HG03135 (cell line): ENCODE measurements around the gene PHF12.
"Not testable (repeated sequence)": the region's sequence is repeated elsewhere in the genome, so short reads cannot be mapped to it uniquely, and the experiment has no call there.

Experiments used
- ATAC-seq: cut with Tn5 transposase; IDR thresholded peaks from one replicate; pipeline ENCODE4 v1.9.1; 2021; ENCODE audit warnings: mild to moderate bottlenecking, moderate library complexity; ENCODE audit not compliant: unreplicated experiment

Gene PHF12

GRCh38 chr17:28888832-28889231 is 62.5 kb downstream of the PHF12 start:
- ATAC-seq, result no peak

DNA sequence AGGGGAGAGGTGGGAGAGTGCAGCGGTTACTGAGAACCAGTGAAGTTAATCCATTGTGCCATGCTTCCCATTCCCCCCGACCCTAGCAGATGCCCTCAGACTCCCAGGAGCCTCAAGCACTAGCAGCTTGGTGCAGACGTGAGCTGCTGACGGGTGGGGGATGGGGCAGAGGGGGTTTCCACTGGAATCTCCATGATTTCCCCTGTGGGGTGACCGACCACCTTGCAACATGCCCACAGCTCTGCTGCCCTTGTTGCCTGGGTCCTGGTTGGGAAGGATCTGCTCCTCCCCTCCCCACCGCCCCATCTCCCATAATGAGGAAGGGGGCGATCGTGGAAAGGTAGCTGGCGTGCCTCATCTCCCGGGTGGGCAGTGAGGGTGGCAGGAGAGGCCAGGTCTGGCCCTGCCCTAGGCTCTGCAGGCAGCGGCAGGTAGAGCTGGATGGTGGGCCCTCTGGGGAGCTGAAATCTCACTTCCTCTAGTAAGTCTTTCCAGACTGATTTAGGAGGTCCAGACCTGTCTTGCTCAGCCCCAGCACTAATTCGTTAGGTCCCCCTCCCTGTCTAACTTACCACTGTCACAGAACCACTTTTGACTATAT is 63.3 kb downstream of the PHF12 start:
- no peak for ATAC-seq

- ATAC-seq, result no peak
These were observed 65.4 kb downstream of the PHF12 start for GRCh38 chr17:28885951-28886350.

- no peak for ATAC-seq
These were observed 66.0 kb downstream of the PHF12 start for GRCh38 chr17:28885363-28885762.

- no peak for ATAC-seq
These were observed 67.2 kb downstream of the PHF12 start for GRCh38 chr17:28883967-28884702.

DNA sequence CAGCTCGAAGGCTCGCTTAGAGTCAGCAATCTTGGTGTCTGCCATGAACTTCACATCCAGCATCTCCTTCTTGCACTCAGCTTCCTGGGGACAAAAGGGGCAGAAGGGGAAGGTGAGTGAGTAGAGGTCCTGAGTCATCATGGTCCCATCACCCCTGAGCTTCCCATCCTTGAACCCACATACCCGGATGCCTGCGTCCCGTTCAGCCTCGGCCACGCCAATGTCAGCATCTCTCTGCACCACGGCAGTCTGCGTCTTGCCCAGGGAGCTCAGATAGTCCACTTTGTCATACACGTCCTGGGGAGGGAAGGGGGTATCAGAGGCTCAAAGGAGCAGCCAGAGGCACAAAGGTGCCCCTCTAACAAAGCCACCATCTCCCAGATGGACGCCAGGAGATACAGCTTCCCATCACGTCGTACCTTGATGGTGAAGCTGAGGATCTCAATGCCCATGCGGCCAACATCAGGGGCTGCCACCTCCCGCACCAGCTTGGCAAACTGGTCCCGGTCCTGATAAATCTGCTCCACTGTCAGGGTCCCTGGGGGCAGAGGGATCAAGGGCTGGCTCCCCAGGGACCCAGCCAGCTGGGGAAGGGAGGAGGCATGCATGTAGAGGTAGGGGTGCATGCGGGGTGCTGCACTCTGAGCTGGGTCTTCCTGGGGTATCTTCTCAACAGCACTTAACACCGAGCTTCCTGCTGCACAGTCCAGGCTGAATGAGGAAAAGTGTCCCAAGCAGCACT is 69.0 kb downstream of the PHF12 start:
- no peak for ATAC-seq

GRCh38 chr17:28881533-28882056 is 69.7 kb downstream of the PHF12 start:
- no peak for ATAC-seq

- no peak for ATAC-seq
These were observed 70.8 kb downstream of the PHF12 start for GRCh38 chr17:28880572-28880945.

DNA sequence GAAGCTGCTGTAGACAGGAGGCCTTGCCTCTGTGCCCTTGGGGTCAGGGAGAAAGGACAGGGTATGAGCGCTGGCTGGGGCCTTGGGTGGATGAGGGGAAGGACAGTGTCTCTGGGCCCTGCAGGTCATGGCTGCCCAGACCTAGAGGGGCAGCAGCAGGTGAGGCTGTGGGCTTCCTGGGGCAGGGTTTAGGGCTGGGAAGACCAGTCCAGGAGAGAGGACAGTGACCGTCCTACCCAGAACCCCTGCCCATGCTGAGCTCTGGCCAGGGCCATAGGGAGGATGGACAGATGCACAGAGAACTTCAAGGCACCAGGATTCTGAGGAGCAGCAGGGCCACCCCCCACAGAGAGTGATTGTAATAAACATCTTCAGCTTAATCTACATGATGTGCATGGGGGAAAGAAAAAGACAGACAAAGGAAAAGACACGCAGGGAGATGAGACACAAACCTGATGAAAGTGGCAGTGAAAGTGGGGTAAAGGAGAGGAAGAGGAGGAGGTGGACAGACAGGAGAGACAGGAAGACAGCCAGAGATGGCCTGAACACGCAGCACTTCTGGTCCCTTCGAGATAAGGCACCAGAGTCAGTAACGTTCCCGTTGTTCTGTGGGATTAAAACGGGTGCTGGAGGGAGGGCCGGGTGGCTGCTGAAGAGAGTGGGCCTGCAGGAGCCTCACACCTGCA is 71.3 kb downstream of the PHF12 start:
- ATAC-seq, result no peak

- no peak for ATAC-seq
These were observed 72.3 kb downstream of the PHF12 start for GRCh38 chr17:28878981-28879380.

DNA sequence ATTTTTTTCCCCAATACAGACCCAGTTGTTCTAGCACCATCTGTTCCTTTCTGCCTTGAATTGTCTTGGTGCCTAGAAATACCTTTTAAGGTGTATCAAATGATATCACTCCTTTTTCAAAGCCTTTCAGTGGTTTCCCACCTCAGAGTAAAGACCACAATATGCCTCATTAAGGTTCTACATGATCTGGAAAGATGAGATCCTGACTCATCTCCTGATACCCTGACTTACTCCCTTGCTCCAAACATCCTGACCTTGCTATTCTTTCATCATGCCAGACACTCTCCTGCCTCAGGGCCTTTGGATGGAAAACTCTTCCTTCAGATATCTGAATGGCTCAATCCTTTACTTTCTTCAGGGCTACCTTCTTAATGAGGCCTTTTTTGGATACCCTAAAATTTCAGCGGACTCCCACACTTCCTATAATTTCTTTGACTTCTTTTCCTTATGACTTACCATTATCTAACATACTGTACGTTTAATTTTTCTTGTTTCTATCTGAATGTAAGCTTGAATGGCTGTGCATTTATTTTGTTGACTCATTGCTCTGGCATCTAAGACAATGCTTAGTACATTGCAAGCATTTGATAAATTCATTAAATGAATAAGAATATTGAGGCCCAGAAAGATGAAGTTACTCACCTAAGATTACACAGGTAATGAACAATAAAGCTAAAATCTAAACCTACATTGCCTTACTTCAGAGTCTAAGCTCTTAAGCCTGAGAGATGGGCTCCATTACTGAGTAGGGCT is 73.0 kb downstream of the PHF12 start:
- ATAC-seq, result no peak

- not testable (repeated sequence) for ATAC-seq
These were observed 74.1 kb downstream of the PHF12 start for GRCh38 chr17:28877150-28877711.

- ATAC-seq, result no peak
These were observed 75.3 kb downstream of the PHF12 start for GRCh38 chr17:28875848-28876550.

- no peak for ATAC-seq
These were observed 76.6 kb downstream of the PHF12 start for GRCh38 chr17:28874750-28875149.

DNA sequence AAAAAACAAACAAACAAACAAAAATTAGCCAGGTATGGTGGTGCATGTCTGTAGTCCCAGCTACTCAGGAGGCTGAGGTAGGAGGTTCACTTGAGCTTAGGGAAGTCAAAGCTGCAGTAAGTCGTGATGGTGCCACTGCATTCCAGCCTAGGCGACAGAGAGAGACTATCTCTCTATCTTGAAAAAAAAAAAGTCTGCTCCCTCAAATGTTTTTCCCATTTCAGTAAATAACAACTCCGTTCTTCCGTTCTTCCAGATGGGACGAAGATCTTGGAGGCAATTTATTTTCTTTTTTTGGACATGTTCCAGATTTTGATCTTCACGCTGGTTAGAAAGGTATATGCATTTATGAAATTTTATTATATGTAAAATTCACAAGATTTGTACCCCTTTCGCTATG is 77.5 kb downstream of the PHF12 start:
- ATAC-seq, result no peak

GRCh38 chr17:28871056-28871579 is 80.2 kb downstream of the PHF12 start:
- ATAC-seq, result peak; percentile 98

DNA sequence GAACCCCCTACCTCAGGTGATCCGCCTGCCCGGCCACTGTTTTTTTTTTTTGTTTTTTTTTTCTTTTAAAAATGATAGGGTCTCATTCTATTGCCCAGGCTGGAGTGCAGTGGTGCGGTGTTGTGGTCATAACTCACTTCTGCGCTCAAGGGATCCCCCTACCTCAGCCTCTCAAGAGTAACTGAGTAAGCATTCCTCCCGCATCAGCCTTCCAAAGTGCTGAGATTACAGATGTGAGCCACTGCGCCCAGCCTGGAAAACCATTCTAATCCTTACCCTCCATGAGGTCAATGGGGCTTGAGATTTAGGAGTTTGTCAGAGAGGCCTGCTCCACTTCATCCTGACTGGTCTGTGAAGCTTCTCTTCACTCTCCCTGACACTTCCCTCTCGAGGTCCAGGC is 84.0 kb downstream of the PHF12 start:
- ATAC-seq, result no peak

- no peak for ATAC-seq
These were observed 85.2 kb downstream of the PHF12 start for GRCh38 chr17:28865946-28866752.
